WTC11 (cell line): ENCODE results near the gene GNAS-AS1.

Experiments
- CREB1 ChIP-seq: sonication (generic); formaldehyde crosslinking; IDR thresholded peaks from 2 replicates; pipeline ENCODE4 v1.8.0; 2023; ENCODE audit warnings: mild to moderate bottlenecking, missing genetic modification reagents
- CTCF ChIP-seq: fragments of 200-600 bp; IDR thresholded peaks from 2 replicates; pipeline ENCODE4 v1.8.0; 2022; ENCODE audit warnings: antibody characterized with exemption
- E2F1 ChIP-seq: sonication (generic); formaldehyde crosslinking; IDR thresholded peaks from 2 replicates; pipeline ENCODE4 v1.8.0; 2022; ENCODE audit warnings: mild to moderate bottlenecking, missing genetic modification reagents
- E2F4 ChIP-seq: sonication (generic); formaldehyde crosslinking; IDR thresholded peaks from 2 replicates; pipeline ENCODE4 v1.8.1; 2022; ENCODE audit warnings: low read depth, mild to moderate bottlenecking, moderate library complexity, missing genetic modification reagents, borderline replicate concordance
- ESRRA ChIP-seq: sonication (generic); formaldehyde crosslinking; IDR thresholded peaks from 2 replicates; pipeline ENCODE4 v1.8.1; 2022; ENCODE audit warnings: mild to moderate bottlenecking, missing genetic modification reagents, borderline replicate concordance
- GABPB1 ChIP-seq: sonication (generic); formaldehyde crosslinking; IDR thresholded peaks from 2 replicates; pipeline ENCODE4 v1.8.1; 2023; ENCODE audit warnings: mild to moderate bottlenecking, missing genetic modification reagents
- IRF2 ChIP-seq: sonication (generic); formaldehyde crosslinking; IDR thresholded peaks from 2 replicates; pipeline ENCODE4 v1.8.0; 2022; ENCODE audit warnings: low read depth, missing genetic modification reagents, borderline replicate concordance
- KAT7 ChIP-seq: sonication (generic); formaldehyde crosslinking; IDR thresholded peaks from 2 replicates; pipeline ENCODE4 v1.8.1; 2023; ENCODE audit warnings: missing genetic modification reagents, mild to moderate bottlenecking, borderline replicate concordance
- MAX ChIP-seq: sonication (generic); formaldehyde crosslinking; IDR thresholded peaks from 2 replicates; pipeline ENCODE4 v1.8.0; 2022; ENCODE audit warnings: mild to moderate bottlenecking, missing genetic modification reagents
- MXD4 ChIP-seq: fragments of 250-450 bp; sonication (Bioruptor Pico); IDR thresholded peaks from 2 replicates; pipeline ENCODE4 v1.8.0; 2021; ENCODE audit warnings: mild to moderate bottlenecking, moderate library complexity, borderline replicate concordance
- NFYB ChIP-seq: sonication (generic); formaldehyde crosslinking; conservative IDR thresholded peaks from 2 replicates; pipeline ENCODE4 v1.8.0; 2022; ENCODE audit warnings: low read depth, missing genetic modification reagents
- PRDM15 ChIP-seq: sonication (generic); formaldehyde crosslinking; IDR thresholded peaks from 2 replicates; pipeline ENCODE4 v1.8.0; 2022; ENCODE audit warnings: missing genetic modification reagents
- SP1 ChIP-seq: sonication (generic); formaldehyde crosslinking; conservative IDR thresholded peaks from 2 replicates; pipeline ENCODE4 v1.8.1; 2022; ENCODE audit warnings: missing genetic modification reagents
- USF2 ChIP-seq: sonication (generic); formaldehyde crosslinking; IDR thresholded peaks from 2 replicates; pipeline ENCODE4 v1.8.1; 2023; ENCODE audit warnings: mild to moderate bottlenecking, missing genetic modification reagents, moderate library complexity

DNA sequence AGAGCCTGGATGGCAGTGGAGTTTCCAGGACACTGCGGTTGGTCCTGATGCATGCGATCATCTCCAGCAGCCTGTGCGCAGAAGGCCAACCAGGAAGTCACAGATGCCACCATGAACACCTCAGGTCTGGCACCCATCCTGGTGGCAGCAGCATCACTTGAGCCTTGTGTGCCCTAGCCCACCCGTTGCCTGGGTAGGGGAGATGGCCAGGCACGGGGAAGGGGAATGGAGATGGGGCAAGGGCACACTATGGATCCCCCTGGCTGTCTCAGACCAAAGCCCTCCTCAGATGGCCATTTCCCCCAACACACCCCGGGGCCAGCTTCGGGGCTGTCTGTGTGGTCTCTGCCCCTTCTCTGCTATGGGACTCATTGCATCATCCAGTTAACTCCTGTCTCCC lies 58.3 kb downstream of the GNAS-AS1 start:
- TF ChIP-seq CTCF (no peak), MAX (CRISPR knock-in tag) (no peak), NFYB (CRISPR knock-in tag) (no peak), CREB1 (CRISPR knock-in tag) (no peak), USF2 (no peak), SP1 (CRISPR knock-in tag) (no peak), GABPB1 (CRISPR knock-in tag) (no peak), E2F4 (CRISPR knock-in tag) (no peak), PRDM15 (CRISPR knock-in tag) (no peak), MXD4 (no peak), E2F1 (CRISPR knock-in tag) (no peak), ESRRA (no peak), IRF2 (CRISPR knock-in tag) (no peak), KAT7 (CRISPR knock-in tag) (no peak)
